HL-60 (cell line): Measurements from ENCODE around the gene THRB.

Experiments used
- DNase-seq, 2 experiments: peaks; one replicate each; pipeline ENCODE4 v3.0.0-alpha.2; 2010 to 2020; ENCODE audit warnings: low read depth in 1 of 2, low spot score in 1 of 2
- H3K27ac ChIP-seq: fragments of 250-450 bp; sonication (Bioruptor Pico); replicated peaks from 2 replicates; pipeline ENCODE4 v1.5.1; 2020; ENCODE audit warnings: mild to moderate bottlenecking, moderate library complexity
- H3K27me3 ChIP-seq: fragments of 250-450 bp; sonication (Bioruptor Pico); 2 replicates; pipeline ENCODE4 v1.5.1; 2021; ENCODE audit warnings: mild to moderate bottlenecking, moderate library complexity; ENCODE audit not compliant: insufficient read depth, poor library complexity, severe bottlenecking
- H3K4me3 ChIP-seq: replicated peaks from 2 replicates; pipeline ENCODE4 v1.5.1; 2011; ENCODE audit warnings: mild to moderate bottlenecking, control low read depth, low read length; ENCODE audit not compliant: insufficient read depth
- GABPA ChIP-seq: IDR thresholded peaks from 2 replicates; pipeline ENCODE4 v1.6.1; 2012; ENCODE audit warnings: low read depth
- POLR2AphosphoS5 ChIP-seq: IDR thresholded peaks from 2 replicates; pipeline ENCODE4 v1.6.1; 2012; ENCODE audit warnings: low read depth
- SPI1 ChIP-seq: IDR thresholded peaks from 2 replicates; pipeline ENCODE4 v1.6.1; 2012; ENCODE audit warnings: low read depth, mild to moderate bottlenecking, borderline replicate concordance
- TF ChIP-seq, protein P1 (sequence below): IDR thresholded peaks from 2 replicates; pipeline ENCODE4 v1.6.1; 2012; ENCODE audit warnings: low read depth; ENCODE audit not compliant: insufficient replicate concordance
- TF ChIP-seq, protein P2 (sequence below): IDR thresholded peaks from one replicate; pipeline ENCODE4 v1.5.1; 2011; ENCODE audit warnings: low read length, control low read depth, inconsistent platforms; ENCODE audit not compliant: insufficient read depth

Gene THRB

DNA sequence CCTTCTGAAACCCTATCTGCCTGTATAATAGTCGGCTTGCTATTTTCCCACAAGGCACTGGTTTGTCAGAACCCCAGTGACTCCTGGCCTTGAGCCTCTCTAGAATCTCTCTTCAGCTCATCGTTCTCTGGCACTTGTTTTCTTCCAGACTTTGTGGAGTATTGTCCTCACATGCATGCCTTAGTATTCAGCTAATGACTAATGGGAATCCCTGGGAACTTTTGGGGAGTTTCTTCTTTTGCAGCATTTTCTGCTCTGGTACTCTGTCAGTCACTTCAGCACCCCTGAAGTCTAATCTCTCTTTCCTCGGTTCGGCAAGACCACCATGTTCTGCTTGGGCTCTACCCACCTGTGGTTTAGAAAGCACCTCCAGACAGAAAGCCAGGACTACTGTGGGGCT is 35.8 kb upstream of the THRB start:
- Histone ChIP-seq H3K27ac (no peak overlapping the region), H3K4me3 (no peak overlapping the region), H3K27me3 (no peaks in the 10 kb centered on the region)
- DNase-seq = no peak
- TF ChIP-seq POLR2AphosphoS5 = no peak

DNA sequence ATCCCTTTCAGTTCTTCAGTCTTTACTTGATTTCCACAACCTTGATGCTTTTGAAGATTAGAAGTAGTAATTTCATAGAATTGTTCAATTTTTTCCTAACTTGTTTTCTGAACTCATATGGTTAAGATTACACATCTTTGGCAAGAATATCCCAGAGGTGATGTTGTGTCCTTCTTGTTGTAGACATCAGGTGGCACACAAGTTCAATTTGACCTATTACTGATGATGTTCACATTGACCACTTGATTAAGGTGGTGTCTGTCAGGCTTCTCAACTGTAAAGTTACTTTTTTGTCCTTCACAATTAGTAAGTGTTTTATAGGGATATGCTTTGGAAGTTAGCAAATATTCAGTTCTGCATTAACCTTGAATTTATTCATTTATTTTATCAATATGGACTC is 34.6 kb upstream of the THRB start:
- TF ChIP-seq SPI1 (no peak), GABPA (no peak), POLR2AphosphoS5 (no peak)
- TF ChIP-seq, protein P1, sequence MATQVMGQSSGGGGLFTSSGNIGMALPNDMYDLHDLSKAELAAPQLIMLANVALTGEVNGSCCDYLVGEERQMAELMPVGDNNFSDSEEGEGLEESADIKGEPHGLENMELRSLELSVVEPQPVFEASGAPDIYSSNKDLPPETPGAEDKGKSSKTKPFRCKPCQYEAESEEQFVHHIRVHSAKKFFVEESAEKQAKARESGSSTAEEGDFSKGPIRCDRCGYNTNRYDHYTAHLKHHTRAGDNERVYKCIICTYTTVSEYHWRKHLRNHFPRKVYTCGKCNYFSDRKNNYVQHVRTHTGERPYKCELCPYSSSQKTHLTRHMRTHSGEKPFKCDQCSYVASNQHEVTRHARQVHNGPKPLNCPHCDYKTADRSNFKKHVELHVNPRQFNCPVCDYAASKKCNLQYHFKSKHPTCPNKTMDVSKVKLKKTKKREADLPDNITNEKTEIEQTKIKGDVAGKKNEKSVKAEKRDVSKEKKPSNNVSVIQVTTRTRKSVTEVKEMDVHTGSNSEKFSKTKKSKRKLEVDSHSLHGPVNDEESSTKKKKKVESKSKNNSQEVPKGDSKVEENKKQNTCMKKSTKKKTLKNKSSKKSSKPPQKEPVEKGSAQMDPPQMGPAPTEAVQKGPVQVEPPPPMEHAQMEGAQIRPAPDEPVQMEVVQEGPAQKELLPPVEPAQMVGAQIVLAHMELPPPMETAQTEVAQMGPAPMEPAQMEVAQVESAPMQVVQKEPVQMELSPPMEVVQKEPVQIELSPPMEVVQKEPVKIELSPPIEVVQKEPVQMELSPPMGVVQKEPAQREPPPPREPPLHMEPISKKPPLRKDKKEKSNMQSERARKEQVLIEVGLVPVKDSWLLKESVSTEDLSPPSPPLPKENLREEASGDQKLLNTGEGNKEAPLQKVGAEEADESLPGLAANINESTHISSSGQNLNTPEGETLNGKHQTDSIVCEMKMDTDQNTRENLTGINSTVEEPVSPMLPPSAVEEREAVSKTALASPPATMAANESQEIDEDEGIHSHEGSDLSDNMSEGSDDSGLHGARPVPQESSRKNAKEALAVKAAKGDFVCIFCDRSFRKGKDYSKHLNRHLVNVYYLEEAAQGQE = no peak
- TF ChIP-seq, protein P2, sequence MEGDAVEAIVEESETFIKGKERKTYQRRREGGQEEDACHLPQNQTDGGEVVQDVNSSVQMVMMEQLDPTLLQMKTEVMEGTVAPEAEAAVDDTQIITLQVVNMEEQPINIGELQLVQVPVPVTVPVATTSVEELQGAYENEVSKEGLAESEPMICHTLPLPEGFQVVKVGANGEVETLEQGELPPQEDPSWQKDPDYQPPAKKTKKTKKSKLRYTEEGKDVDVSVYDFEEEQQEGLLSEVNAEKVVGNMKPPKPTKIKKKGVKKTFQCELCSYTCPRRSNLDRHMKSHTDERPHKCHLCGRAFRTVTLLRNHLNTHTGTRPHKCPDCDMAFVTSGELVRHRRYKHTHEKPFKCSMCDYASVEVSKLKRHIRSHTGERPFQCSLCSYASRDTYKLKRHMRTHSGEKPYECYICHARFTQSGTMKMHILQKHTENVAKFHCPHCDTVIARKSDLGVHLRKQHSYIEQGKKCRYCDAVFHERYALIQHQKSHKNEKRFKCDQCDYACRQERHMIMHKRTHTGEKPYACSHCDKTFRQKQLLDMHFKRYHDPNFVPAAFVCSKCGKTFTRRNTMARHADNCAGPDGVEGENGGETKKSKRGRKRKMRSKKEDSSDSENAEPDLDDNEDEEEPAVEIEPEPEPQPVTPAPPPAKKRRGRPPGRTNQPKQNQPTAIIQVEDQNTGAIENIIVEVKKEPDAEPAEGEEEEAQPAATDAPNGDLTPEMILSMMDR = no peak
- DNase-seq = no peak
- Histone ChIP-seq H3K27me3 (peaks cover 4% of the 10 kb centered on the region), H3K4me3 (no peak overlapping the region), H3K27ac (no peak overlapping the region)

DNA sequence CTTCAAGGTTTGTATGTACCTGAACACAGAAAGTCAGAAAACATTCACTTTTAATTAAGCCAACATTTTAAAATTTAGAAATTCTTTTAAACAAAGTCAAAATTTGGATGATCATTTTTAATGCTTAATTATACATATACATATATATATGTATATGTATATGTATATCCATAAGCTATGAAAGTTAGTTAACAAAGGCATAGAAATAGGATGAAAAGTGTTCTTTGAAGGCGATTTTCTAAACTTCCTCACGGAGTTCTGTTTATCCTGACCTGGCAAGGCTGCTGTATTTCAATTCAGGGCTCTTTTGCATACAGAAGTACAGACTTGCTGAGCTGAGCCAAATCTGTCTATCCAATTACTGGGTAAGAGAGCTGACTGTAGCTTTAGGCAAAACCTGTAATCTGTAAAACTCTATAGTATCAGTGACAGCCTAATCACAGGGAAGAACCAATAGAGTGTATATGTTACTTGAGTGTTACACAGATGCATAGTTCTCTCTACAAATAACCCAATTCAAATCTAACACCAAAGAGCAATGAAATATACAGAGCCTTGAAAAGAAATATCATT is 32.1 kb upstream of the THRB start:
- Histone ChIP-seq H3K27ac (no peak overlapping the region), H3K27me3 (peaks cover 18% of the 10 kb centered on the region), H3K4me3 (no peak overlapping the region)
- DNase-seq = no peak
- TF ChIP-seq, protein P1 = no peak
- TF ChIP-seq, protein P2 = no peak
- TF ChIP-seq SPI1 (no peak), POLR2AphosphoS5 (no peak), GABPA (no peak)

DNA sequence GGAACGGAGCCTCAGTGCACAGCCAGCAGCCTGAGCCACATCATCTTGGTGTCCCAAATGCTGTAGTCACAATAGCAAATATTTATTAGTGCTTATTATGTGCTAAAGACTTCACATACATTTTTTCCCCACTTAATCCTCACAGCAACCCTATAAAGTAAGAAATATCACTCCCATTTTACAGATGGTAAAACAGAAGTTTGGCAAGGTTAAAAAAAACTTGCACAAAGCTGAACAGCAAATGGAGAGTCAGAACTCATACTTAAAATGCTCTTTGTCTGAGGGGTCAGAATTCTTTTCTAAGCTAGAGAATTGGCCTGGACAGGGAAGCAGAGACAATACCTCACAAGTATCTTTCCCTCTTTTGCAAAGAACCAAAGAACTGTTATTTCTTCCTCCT is 30.9 kb upstream of the THRB start:
- DNase-seq = no peak
- H3K27ac ChIP-seq = no peak overlapping the region
- peaks cover 28% of the 10 kb centered on the region for H3K27me3 ChIP-seq
- no peak overlapping the region for H3K4me3 ChIP-seq
- TF ChIP-seq POLR2AphosphoS5 (no peak), GABPA (no peak)
- TF ChIP-seq, protein P2 = no peak
